WI38 (cell line): ENCODE data around the gene ADCYAP1R1.

Source experiments
- H3K4me3 ChIP-seq: 2 replicates; pipeline ENCODE4 v1.5.1; 2011; ENCODE audit warnings: low read depth, mild to moderate bottlenecking, control low read depth, low read length
- CTCF ChIP-seq: IDR thresholded peaks from 2 replicates; pipeline ENCODE4 v1.5.1; 2012; ENCODE audit warnings: low read depth, mild to moderate bottlenecking, control low read depth, low read length

The ADCYAP1R1 gene

GRCh38 chr7:31107106-31108090 lies 55.3 kb downstream of the ADCYAP1R1 start:
- no peak overlapping the region for H3K4me3 ChIP-seq
- no peak for TF ChIP-seq CTCF

- no peak overlapping the region for H3K4me3 ChIP-seq
- TF ChIP-seq CTCF = no peak
These were observed 56.1 kb downstream of the ADCYAP1R1 start for GRCh38 chr7:31108097-31108657.

GRCh38 chr7:31109751-31110150 lies 57.6 kb downstream of the ADCYAP1R1 start:
- no peak overlapping the region for H3K4me3 ChIP-seq
- TF ChIP-seq CTCF = no peak

- no peak for TF ChIP-seq CTCF
These were observed 58.4 kb downstream of the ADCYAP1R1 start for GRCh38 chr7:31110331-31111108.

GRCh38 chr7:31111109-31111451 lies 59.0 kb downstream of the ADCYAP1R1 start:
- TF ChIP-seq CTCF = no peak
- H3K4me3 ChIP-seq = no peak overlapping the region

More at GRCh38 chr7:31110331-31111108, 58.4 kb downstream of the ADCYAP1R1 start:
- H3K4me3 ChIP-seq = no peak overlapping the region

GRCh38 chr7:31113660-31114059 lies 61.6 kb downstream of the ADCYAP1R1 start:
- no peak for TF ChIP-seq CTCF
- H3K4me3 ChIP-seq = no peak overlapping the region
